ENCODE data around the gene ACTR1A. TPM values are rescaled to one million over a fixed set of nuclear protein-coding genes. Genes with fewer than 3 reads are reported as not detected.

ACTR1A gene
- total and polyA plus RNA-seq, 2 donors (not counting 1 experiment from before 2014, with no cell fraction given), result 38.3 to 58.3 TPM

DNA sequence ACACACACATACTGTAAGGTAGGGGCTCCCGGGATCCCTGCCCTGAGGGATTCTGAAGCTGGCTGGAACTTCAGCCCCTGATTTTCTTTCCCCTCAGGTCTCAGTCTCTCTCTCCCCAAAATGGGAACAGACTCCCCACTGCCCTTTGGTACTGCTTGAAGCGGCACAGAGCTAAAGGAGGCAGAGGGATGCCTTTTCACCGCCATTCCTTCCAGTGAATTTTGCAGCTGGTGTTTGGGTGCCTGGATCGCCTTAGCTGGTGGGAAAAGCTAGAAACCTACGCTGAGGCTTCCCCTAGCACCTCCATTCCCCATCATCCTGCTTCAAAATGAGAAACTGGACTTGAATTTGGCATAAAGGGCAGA lies 67.4 kb downstream of the ACTR1A start:
- H3K4me2 ChIP-seq (replicated peaks; ENCODE audit: low read depth, low read length, poor library complexity, severe bottlenecking), result peak overlapping the region; percentile 62
- H3K4me1 ChIP-seq (ENCODE audit: control insufficient read depth in 2 of 2, insufficient read depth in 2 of 2, low read length in 2 of 2), result peaks cover 26 to 42% of the 10 kb centered on the region in 2 donors
- no peak for ATAC-seq (ENCODE audit: low read depth)
- peaks cover 37% of the 10 kb centered on the region for H3K4me1 Mint-ChIP-seq
- peak overlapping the region in 2 of 5 experiments; percentile 25 to 33 for H3K4me3 ChIP-seq (ENCODE audit: control extremely low read depth in 1 of 5, extremely low read depth in 1 of 5, insufficient read depth in 1 of 5, low read depth in 2 of 5, low read length in 4 of 5)
- peak; percentile 18 for DNase-seq
- TF ChIP-seq EZH2 (IDR thresholded peaks at IDR 0.05; ENCODE audit: borderline replicate concordance, insufficient read depth, low read depth, low read length, poor library complexity, severe bottlenecking) (no peak), CTCF (IDR thresholded peaks at IDR 0.05) (no peak)
- no peaks in the 10 kb centered on the region for H3K9me3 Mint-ChIP-seq (ENCODE audit: insufficient read depth)
- ChIA-PET POLR2A (interaction anchor here (2.1 kb wide), 1 partner anchor 40 kb away, joined by 5 read pairs; the partner anchor contains the start of gene NFKB2), CTCF (interaction anchor here (1.0 kb wide), 1 partner anchor 30 kb away, joined by 3 read pairs; no protein-coding TSS in a partner anchor)
- peak overlapping the region; percentile 53 for H3K4me3 Mint-ChIP-seq
- no peak overlapping the region for H3K9ac ChIP-seq (ENCODE audit: low read length)
- H3K27me3 Mint-ChIP-seq, result no peaks in the 10 kb centered on the region
- H3K27ac Mint-ChIP-seq, result peak overlapping the region; percentile 56
- H2AFZ ChIP-seq (ENCODE audit: insufficient read depth, low read depth, low read length, poor library complexity, severe bottlenecking), result peak overlapping the region; percentile 89
- H3K79me2 ChIP-seq (ENCODE audit: control insufficient read depth, insufficient read depth, low read length), result peaks cover 11% of the 10 kb centered on the region
- no peaks in the 10 kb centered on the region for H3K9me3 ChIP-seq (ENCODE audit: control extremely low read depth in 1 of 3, control insufficient read depth in 2 of 3, insufficient read depth in 1 of 3, low read length in 2 of 3)
- intact Hi-C loops (cut with micrococcal nuclease), result no loop called here
- H3K27ac ChIP-seq (ENCODE audit: low read length in 2 of 2), result no peak overlapping the region
- H3K36me3 ChIP-seq (replicated peaks in 1 of 2; ENCODE audit: control extremely low read depth in 1 of 2, control insufficient read depth in 1 of 2, extremely low read depth in 1 of 2, insufficient read depth in 2 of 2, low read length in 1 of 2), result no peaks in the 10 kb centered on the region
- H3K27me3 ChIP-seq (replicated peaks in 1 of 4; ENCODE audit: control extremely low read depth in 1 of 4, control insufficient read depth in 3 of 4, insufficient read depth in 4 of 4, low read length in 3 of 4), result no peaks in the 10 kb centered on the region
- no peaks in the 10 kb centered on the region for H4K20me1 ChIP-seq (ENCODE audit: control insufficient read depth, insufficient read depth, low read length, poor library complexity, severe bottlenecking)
- no CpG with 5 or more reads among the region's 5 CpGs for WGBS (ENCODE audit: insufficient coverage)

- H4K20me1 ChIP-seq (ENCODE audit: control insufficient read depth, insufficient read depth, low read length, poor library complexity, severe bottlenecking), result no peaks in the 10 kb centered on the region
- peaks cover 26 to 42% of the 10 kb centered on the region in 2 donors for H3K4me1 ChIP-seq (ENCODE audit: control insufficient read depth in 2 of 2, insufficient read depth in 2 of 2, low read length in 2 of 2)
- Mint-ChIP-seq H3K9me3 (ENCODE audit: insufficient read depth) (no peaks in the 10 kb centered on the region), H3K4me3 (peak overlapping the region; percentile 27), H3K27me3 (no peaks in the 10 kb centered on the region), H3K4me1 (peaks cover 37% of the 10 kb centered on the region), H3K27ac (no peak overlapping the region)
- WGBS (ENCODE audit: insufficient coverage), result 63% methylated on average over 6 of the region's 9 CpGs
- peak overlapping the region; percentile 89 for H2AFZ ChIP-seq (ENCODE audit: insufficient read depth, low read depth, low read length, poor library complexity, severe bottlenecking)
- H3K9ac ChIP-seq (ENCODE audit: low read length), result no peak overlapping the region
- CTCF ChIA-PET, result interaction anchor here (1.0 kb wide), 2 partner anchors 30 to 41 kb away, joined by 3 read pairs; no protein-coding TSS in a partner anchor
- no peaks in the 10 kb centered on the region for H3K27me3 ChIP-seq (replicated peaks in 1 of 4; ENCODE audit: control extremely low read depth in 1 of 4, control insufficient read depth in 3 of 4, insufficient read depth in 4 of 4, low read length in 3 of 4)
- peak overlapping the region; percentile 62 for H3K4me2 ChIP-seq (replicated peaks; ENCODE audit: low read depth, low read length, poor library complexity, severe bottlenecking)
- H3K27ac ChIP-seq (ENCODE audit: low read length in 2 of 2), result no peak overlapping the region
- no peak for TF ChIP-seq EZH2 (IDR thresholded peaks at IDR 0.05; ENCODE audit: borderline replicate concordance, insufficient read depth, low read depth, low read length, poor library complexity, severe bottlenecking)
- no peak for TF ChIP-seq CTCF (IDR thresholded peaks at IDR 0.05)
- peaks cover 11% of the 10 kb centered on the region for H3K79me2 ChIP-seq (ENCODE audit: control insufficient read depth, insufficient read depth, low read length)
- H3K36me3 ChIP-seq (replicated peaks in 1 of 2; ENCODE audit: control extremely low read depth in 1 of 2, control insufficient read depth in 1 of 2, extremely low read depth in 1 of 2, insufficient read depth in 2 of 2, low read length in 1 of 2), result no peaks in the 10 kb centered on the region
- intact Hi-C loops (cut with micrococcal nuclease), result no loop called here
- POLR2A ChIA-PET, result interaction anchor here (1.3 to 3.8 kb wide), 3 partner anchors 13 to 39 kb away, joined by 5 to 28 read pairs (median 6); partner anchors contain the start of genes C10orf95 and NFKB2
- H3K4me3 ChIP-seq (ENCODE audit: control extremely low read depth in 1 of 5, extremely low read depth in 1 of 5, insufficient read depth in 1 of 5, low read depth in 2 of 5, low read length in 4 of 5), result no peak overlapping the region
- no peak for ATAC-seq (ENCODE audit: low read depth)
- H3K9me3 ChIP-seq (ENCODE audit: control extremely low read depth in 1 of 3, control insufficient read depth in 2 of 3, insufficient read depth in 1 of 3, low read length in 2 of 3), result no peaks in the 10 kb centered on the region
- DNase-seq, result no peak
These were observed 67.9 kb downstream of the ACTR1A start for GRCh38 chr10:102434394-102435132.
